Hypothalamus (tissue), 51 donors: ENCODE data around the gene ABR.
"Not testable (repeated sequence)": the region's sequence is repeated elsewhere in the genome, so short reads cannot be mapped to it uniquely, and the experiment has no call there.

Experiments
- DNase-seq, 51 donors: peaks; one replicate each; lab custom pipeline; 2025; lab: John Stamatoyannopoulos, UW

Gene ABR

GRCh38 chr17:1077986-1078711 lies 101.6 kb downstream of the ABR start:
- no peak for DNase-seq

GRCh38 chr17:1077581-1077985 lies 102.2 kb downstream of the ABR start:
- DNase-seq: peak in 1 of 51 donors; percentile 46

GRCh38 chr17:1076982-1077302 lies 102.8 kb downstream of the ABR start:
- no peak for DNase-seq

GRCh38 chr17:1076299-1076981 lies 103.3 kb downstream of the ABR start:
- no peak for DNase-seq

- DNase-seq: peak in 5 of 51 donors; percentile 11 to 26 (median 20)
Measured at GRCh38 chr17:1074886-1075605, 104.7 kb downstream of the ABR start.

- not testable (repeated sequence) for DNase-seq
Measured at GRCh38 chr17:1073963-1074625, 105.7 kb downstream of the ABR start.

GRCh38 chr17:1073241-1073962 lies 106.4 kb downstream of the ABR start:
- DNase-seq: no peak

GRCh38 chr17:1072551-1072961 lies 107.2 kb downstream of the ABR start:
- DNase-seq: no peak

GRCh38 chr17:1071103-1071825 lies 108.5 kb downstream of the ABR start:
- no peak for DNase-seq

GRCh38 chr17:1070411-1070810 lies 109.4 kb downstream of the ABR start:
- DNase-seq: no peak

GRCh38 chr17:1069847-1070246 lies 109.9 kb downstream of the ABR start:
- DNase-seq: no peak

GRCh38 chr17:1068356-1068755 lies 111.4 kb downstream of the ABR start:
- peak in 1 of 51 donors; percentile 46 for DNase-seq

GRCh38 chr17:1067282-1067956 lies 112.4 kb downstream of the ABR start:
- DNase-seq: no peak

- not testable (repeated sequence) for DNase-seq
Measured at GRCh38 chr17:1065416-1065815, 114.4 kb downstream of the ABR start.

GRCh38 chr17:1060991-1061390 lies 118.8 kb downstream of the ABR start:
- DNase-seq: peak in 5 of 51 donors; percentile 13 to 57 (median 37)

- DNase-seq: no peak
Measured at GRCh38 chr17:1059131-1059795, 120.5 kb downstream of the ABR start.

GRCh38 chr17:1058423-1059130 lies 121.2 kb downstream of the ABR start:
- peak in 2 of 51 donors; percentile 22 to 36 for DNase-seq

GRCh38 chr17:1056761-1057160 lies 123.0 kb downstream of the ABR start:
- DNase-seq: no peak
